Measurements from ENCODE around the gene KIF25.
"Not testable (repeated sequence)": the region's sequence is repeated elsewhere in the genome, so short reads cannot be mapped to it uniquely, and the experiment has no call there.

KIF25 gene

GRCh38 chr6:168071620-168072019 is 74.1 kb downstream of the KIF25 start:
- no peak for TF ChIP-seq CTCF (IDR thresholded peaks at IDR 0.05; ENCODE audit: control extremely low read depth, extremely low read depth, low read depth, missing control alignments)
- ChIA-PET POLR2A (no interaction called here), CTCF (no interaction called here)
- DNase-seq (ENCODE audit: extremely low spot score), result no peak

- ChIA-PET POLR2A (no interaction called here), CTCF (no interaction called here)
- no peak for DNase-seq (ENCODE audit: extremely low spot score)
- TF ChIP-seq CTCF (IDR thresholded peaks at IDR 0.05; ENCODE audit: control extremely low read depth, extremely low read depth, low read depth, missing control alignments), result no peak
Observed at GRCh38 chr6:168072261-168072660, 74.8 kb downstream of the KIF25 start.

GRCh38 chr6:168072730-168073129 is 75.3 kb downstream of the KIF25 start:
- no peak for TF ChIP-seq CTCF (IDR thresholded peaks at IDR 0.05; ENCODE audit: control extremely low read depth, extremely low read depth, low read depth, missing control alignments)
- ChIA-PET POLR2A (no interaction called here), CTCF (no interaction called here)
- no peak for DNase-seq (ENCODE audit: extremely low spot score)

- CTCF ChIA-PET, result no interaction called here
Observed at GRCh38 chr6:168073937-168074730, 76.7 kb downstream of the KIF25 start.

GRCh38 chr6:168075216-168075615 is 77.7 kb downstream of the KIF25 start:
- TF ChIP-seq CTCF (IDR thresholded peaks at IDR 0.05; ENCODE audit: control extremely low read depth, extremely low read depth, low read depth, missing control alignments), result no peak
- ChIA-PET CTCF (no interaction called here), POLR2A (no interaction called here)
- no peak for DNase-seq (ENCODE audit: extremely low spot score)

More at GRCh38 chr6:168073937-168074730, 76.7 kb downstream of the KIF25 start:
- DNase-seq (ENCODE audit: extremely low spot score), result no peak
- TF ChIP-seq CTCF (IDR thresholded peaks at IDR 0.05; ENCODE audit: control extremely low read depth, extremely low read depth, low read depth, missing control alignments), result no peak
- POLR2A ChIA-PET, result no interaction called here

- no peak for TF ChIP-seq CTCF (IDR thresholded peaks at IDR 0.05; ENCODE audit: control extremely low read depth, extremely low read depth, low read depth, missing control alignments)
- no peak for DNase-seq (ENCODE audit: extremely low spot score)
- ChIA-PET CTCF (no interaction called here), POLR2A (no interaction called here)
Observed at GRCh38 chr6:168075787-168076202, 78.3 kb downstream of the KIF25 start.

- DNase-seq (ENCODE audit: extremely low spot score); POLR2A ChIA-PET; CTCF ChIA-PET: not testable (repeated sequence)
Observed at GRCh38 chr6:168077401-168077800, 79.9 kb downstream of the KIF25 start.

All from GM10248 (cell line).